ENCODE results near the gene NEDD4.

NEDD4 gene

GRCh38 chr15:55778932-55779331 lies 214.5 kb downstream of the NEDD4 start:
- DNase-seq (ENCODE audit: low read depth), result no peak
